ENCODE results near the gene PCYT1A. TPM values are rescaled to one million over a fixed set of nuclear protein-coding genes. Genes with fewer than 3 reads are reported as not detected.

Gene PCYT1A
- total RNA-seq, 1 experiment from 2014 or later, result 48.8 TPM

- Histone ChIP-seq H3K4me1 (ENCODE audit: low read length) (no peaks in the 10 kb centered on the region), H3K4me3 (ENCODE audit: low read length) (no peak overlapping the region), H3K36me3 (ENCODE audit: insufficient read depth, low read length) (no peaks in the 10 kb centered on the region), H3K4me2 (ENCODE audit: low read depth, low read length, poor library complexity, severe bottlenecking) (no peak overlapping the region), H3K27ac (ENCODE audit: low read length) (no peak overlapping the region), H4K20me1 (ENCODE audit: insufficient read depth, low read depth, low read length) (peaks cover 3% of the 10 kb centered on the region; the same call in 1 of the 2 replicates), H3K9me2 (replicated peaks; ENCODE audit: insufficient read depth, low read length) (no peaks in the 10 kb centered on the region), H3K79me2 (ENCODE audit: low read length) (no peaks in the 10 kb centered on the region), H2AFZ (ENCODE audit: low read length) (no peak overlapping the region), H3K9ac (ENCODE audit: low read length) (no peak overlapping the region), H3K9me3 (ENCODE audit: low read length) (no peaks in the 10 kb centered on the region), H3K27me3 (ENCODE audit: low read length) (no peaks in the 10 kb centered on the region)
- DNase-seq, result no peak
Measured at GRCh38 chr3:196227121-196227561, 60.4 kb downstream of the PCYT1A start.

DNA sequence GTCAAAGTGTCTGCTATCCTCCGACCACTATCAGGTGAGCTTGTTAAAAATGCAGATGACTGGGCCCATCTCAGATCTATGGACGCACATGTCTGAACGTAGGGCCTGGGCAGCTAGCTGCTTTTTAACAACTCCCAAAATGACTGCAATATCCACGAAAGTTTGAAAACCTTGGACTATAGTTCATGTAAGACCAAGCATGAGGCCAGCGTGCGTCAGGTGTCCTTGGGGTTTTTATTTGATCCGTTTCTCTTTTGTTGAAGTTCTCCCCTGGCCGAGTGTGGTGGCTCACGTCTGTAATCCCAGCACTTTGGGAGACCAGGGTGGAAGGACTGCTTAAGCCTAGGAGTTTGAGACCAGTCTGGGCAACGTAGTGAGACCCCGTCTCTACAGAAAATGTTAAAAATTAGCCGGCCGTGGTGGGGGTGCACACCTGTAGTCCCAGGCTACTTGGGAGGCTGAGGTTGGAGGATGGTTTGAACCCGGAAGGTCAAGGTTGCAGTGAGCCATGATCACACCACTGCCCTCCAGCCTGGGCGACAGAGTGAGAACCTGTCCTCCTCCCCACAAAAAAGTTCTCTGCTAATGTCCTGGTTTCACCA is 61.7 kb downstream of the PCYT1A start:
- H3K9ac ChIP-seq (ENCODE audit: low read length), result no peak overlapping the region
- H3K4me3 ChIP-seq (ENCODE audit: low read length), result no peak overlapping the region
- no peaks in the 10 kb centered on the region for H3K9me3 ChIP-seq (ENCODE audit: low read length)

GRCh38 chr3:196225086-196225485 is 62.4 kb downstream of the PCYT1A start:
- Histone ChIP-seq H3K4me3 (ENCODE audit: low read length) (no peak overlapping the region), H3K9ac (ENCODE audit: low read length) (no peak overlapping the region), H3K79me2 (ENCODE audit: low read length) (no peaks in the 10 kb centered on the region), H3K9me2 (replicated peaks; ENCODE audit: insufficient read depth, low read length) (no peaks in the 10 kb centered on the region), H3K4me1 (ENCODE audit: low read length) (no peaks in the 10 kb centered on the region), H3K36me3 (ENCODE audit: insufficient read depth, low read length) (no peaks in the 10 kb centered on the region), H4K20me1 (ENCODE audit: insufficient read depth, low read depth, low read length) (no peaks in the 10 kb centered on the region), H3K4me2 (ENCODE audit: low read depth, low read length, poor library complexity, severe bottlenecking) (no peak overlapping the region), H3K27ac (ENCODE audit: low read length) (no peak overlapping the region), H3K27me3 (ENCODE audit: low read length) (no peaks in the 10 kb centered on the region), H3K9me3 (ENCODE audit: low read length) (no peaks in the 10 kb centered on the region), H2AFZ (ENCODE audit: low read length) (no peak overlapping the region)
- no peak for DNase-seq

More for the DNA sequence above, 61.7 kb downstream of the PCYT1A start:
- no peaks in the 10 kb centered on the region for H3K27me3 ChIP-seq (ENCODE audit: low read length)
- no peaks in the 10 kb centered on the region for H3K79me2 ChIP-seq (ENCODE audit: low read length)
- no peaks in the 10 kb centered on the region for H4K20me1 ChIP-seq (ENCODE audit: insufficient read depth, low read depth, low read length)
- H3K9me2 ChIP-seq (replicated peaks; ENCODE audit: insufficient read depth, low read length), result no peaks in the 10 kb centered on the region
- no peak for DNase-seq
- H3K27ac ChIP-seq (ENCODE audit: low read length), result no peak overlapping the region
- H3K4me2 ChIP-seq (ENCODE audit: low read depth, low read length, poor library complexity, severe bottlenecking), result no peak overlapping the region
- no peaks in the 10 kb centered on the region for H3K36me3 ChIP-seq (ENCODE audit: insufficient read depth, low read length)
- no peaks in the 10 kb centered on the region for H3K4me1 ChIP-seq (ENCODE audit: low read length)
- no peak overlapping the region for H2AFZ ChIP-seq (ENCODE audit: low read length)

DNA sequence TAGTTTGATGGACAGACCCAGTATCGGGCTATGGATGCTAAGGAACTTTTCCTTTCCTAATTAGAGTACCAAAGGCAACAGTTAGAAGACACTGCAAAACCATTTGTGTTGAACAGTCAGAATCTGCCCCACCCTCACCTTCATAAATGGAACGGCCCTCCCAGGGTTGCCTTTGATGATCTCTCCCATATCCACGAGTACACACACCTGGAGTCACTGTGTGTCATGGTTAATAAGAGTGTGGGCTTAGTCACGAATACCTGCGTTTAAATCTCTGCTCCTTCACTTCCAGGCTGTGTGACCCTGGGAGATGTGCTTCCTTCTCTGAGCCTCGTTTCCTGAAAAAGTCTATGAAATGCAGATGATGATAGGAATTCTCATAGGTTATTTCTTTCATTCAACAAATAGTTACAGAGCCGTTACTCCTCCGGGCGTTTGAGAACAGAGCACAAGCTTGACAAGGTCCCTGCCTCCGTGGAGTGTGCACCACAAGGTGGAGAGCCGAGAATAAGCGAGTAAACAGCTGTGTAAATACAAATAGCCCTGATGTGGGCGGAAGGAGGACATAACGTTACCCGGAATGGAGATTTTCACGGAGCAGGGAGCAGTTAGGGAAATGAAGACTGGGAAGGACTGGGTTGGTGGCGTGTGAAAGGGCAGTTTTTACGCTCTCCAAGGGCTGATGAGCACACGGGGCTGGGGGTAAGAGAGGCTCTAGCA is 64.5 kb downstream of the PCYT1A start:
- Histone ChIP-seq H3K4me1 (ENCODE audit: low read length) (peaks cover 9% of the 10 kb centered on the region), H3K27ac (ENCODE audit: low read length) (no peak overlapping the region), H2AFZ (ENCODE audit: low read length) (no peak overlapping the region)

GRCh38 chr3:196220991-196221390 is 66.5 kb downstream of the PCYT1A start:
- H3K9ac ChIP-seq (ENCODE audit: low read length), result no peak overlapping the region

More for the DNA sequence above, 64.5 kb downstream of the PCYT1A start:
- no peak for DNase-seq
- Histone ChIP-seq H3K27me3 (ENCODE audit: low read length) (no peaks in the 10 kb centered on the region), H3K9me2 (replicated peaks; ENCODE audit: insufficient read depth, low read length) (no peaks in the 10 kb centered on the region), H4K20me1 (ENCODE audit: insufficient read depth, low read depth, low read length) (no peaks in the 10 kb centered on the region), H3K9ac (ENCODE audit: low read length) (no peak overlapping the region), H3K79me2 (ENCODE audit: low read length) (no peaks in the 10 kb centered on the region), H3K4me3 (ENCODE audit: low read length) (no peak overlapping the region), H3K4me2 (ENCODE audit: low read depth, low read length, poor library complexity, severe bottlenecking) (no peak overlapping the region), H3K9me3 (ENCODE audit: low read length) (no peaks in the 10 kb centered on the region), H3K36me3 (ENCODE audit: insufficient read depth, low read length) (no peaks in the 10 kb centered on the region)

GRCh38 chr3:196220587-196220986 is 66.9 kb downstream of the PCYT1A start:
- H3K79me2 ChIP-seq (ENCODE audit: low read length), result no peaks in the 10 kb centered on the region
- H3K9me3 ChIP-seq (ENCODE audit: low read length), result no peaks in the 10 kb centered on the region
- H3K27me3 ChIP-seq (ENCODE audit: low read length), result no peaks in the 10 kb centered on the region
- H4K20me1 ChIP-seq (ENCODE audit: insufficient read depth, low read depth, low read length), result no peaks in the 10 kb centered on the region
- DNase-seq, result no peak
- no peaks in the 10 kb centered on the region for H3K9me2 ChIP-seq (replicated peaks; ENCODE audit: insufficient read depth, low read length)
- H3K36me3 ChIP-seq (ENCODE audit: insufficient read depth, low read length), result no peaks in the 10 kb centered on the region
- H3K4me3 ChIP-seq (ENCODE audit: low read length), result no peak overlapping the region
- no peak overlapping the region for H3K27ac ChIP-seq (ENCODE audit: low read length)
- no peak overlapping the region for H2AFZ ChIP-seq (ENCODE audit: low read length)
- peaks cover 9% of the 10 kb centered on the region for H3K4me1 ChIP-seq (ENCODE audit: low read length)
- H3K4me2 ChIP-seq (ENCODE audit: low read depth, low read length, poor library complexity, severe bottlenecking), result no peak overlapping the region
- no peak overlapping the region for H3K9ac ChIP-seq (ENCODE audit: low read length)

More at GRCh38 chr3:196220991-196221390, 66.5 kb downstream of the PCYT1A start:
- Histone ChIP-seq H3K9me2 (replicated peaks; ENCODE audit: insufficient read depth, low read length) (no peaks in the 10 kb centered on the region), H4K20me1 (ENCODE audit: insufficient read depth, low read depth, low read length) (no peaks in the 10 kb centered on the region), H3K4me2 (ENCODE audit: low read depth, low read length, poor library complexity, severe bottlenecking) (no peak overlapping the region), H3K36me3 (ENCODE audit: insufficient read depth, low read length) (no peaks in the 10 kb centered on the region), H3K27ac (ENCODE audit: low read length) (no peak overlapping the region), H3K9me3 (ENCODE audit: low read length) (no peaks in the 10 kb centered on the region), H3K27me3 (ENCODE audit: low read length) (no peaks in the 10 kb centered on the region), H3K79me2 (ENCODE audit: low read length) (no peaks in the 10 kb centered on the region), H2AFZ (ENCODE audit: low read length) (no peak overlapping the region), H3K4me1 (ENCODE audit: low read length) (peaks cover 9% of the 10 kb centered on the region), H3K4me3 (ENCODE audit: low read length) (no peak overlapping the region)
- DNase-seq, result no peak

- Histone ChIP-seq H3K79me2 (ENCODE audit: low read length) (no peaks in the 10 kb centered on the region), H3K9ac (ENCODE audit: low read length) (peak overlapping the region; percentile 12; the same call in 1 of the 2 replicates), H3K9me2 (replicated peaks; ENCODE audit: insufficient read depth, low read length) (no peaks in the 10 kb centered on the region), H3K36me3 (ENCODE audit: insufficient read depth, low read length) (no peaks in the 10 kb centered on the region), H4K20me1 (ENCODE audit: insufficient read depth, low read depth, low read length) (no peaks in the 10 kb centered on the region), H3K27me3 (ENCODE audit: low read length) (no peaks in the 10 kb centered on the region), H3K4me2 (ENCODE audit: low read depth, low read length, poor library complexity, severe bottlenecking) (peak overlapping the region; percentile 66), H3K4me3 (ENCODE audit: low read length) (no peak overlapping the region), H2AFZ (ENCODE audit: low read length) (no peak overlapping the region), H3K9me3 (ENCODE audit: low read length) (no peaks in the 10 kb centered on the region), H3K27ac (ENCODE audit: low read length) (no peak overlapping the region), H3K4me1 (ENCODE audit: low read length) (peaks cover 9% of the 10 kb centered on the region)
- DNase-seq, result no peak
Measured at GRCh38 chr3:196219970-196220311, 67.6 kb downstream of the PCYT1A start.

DNA sequence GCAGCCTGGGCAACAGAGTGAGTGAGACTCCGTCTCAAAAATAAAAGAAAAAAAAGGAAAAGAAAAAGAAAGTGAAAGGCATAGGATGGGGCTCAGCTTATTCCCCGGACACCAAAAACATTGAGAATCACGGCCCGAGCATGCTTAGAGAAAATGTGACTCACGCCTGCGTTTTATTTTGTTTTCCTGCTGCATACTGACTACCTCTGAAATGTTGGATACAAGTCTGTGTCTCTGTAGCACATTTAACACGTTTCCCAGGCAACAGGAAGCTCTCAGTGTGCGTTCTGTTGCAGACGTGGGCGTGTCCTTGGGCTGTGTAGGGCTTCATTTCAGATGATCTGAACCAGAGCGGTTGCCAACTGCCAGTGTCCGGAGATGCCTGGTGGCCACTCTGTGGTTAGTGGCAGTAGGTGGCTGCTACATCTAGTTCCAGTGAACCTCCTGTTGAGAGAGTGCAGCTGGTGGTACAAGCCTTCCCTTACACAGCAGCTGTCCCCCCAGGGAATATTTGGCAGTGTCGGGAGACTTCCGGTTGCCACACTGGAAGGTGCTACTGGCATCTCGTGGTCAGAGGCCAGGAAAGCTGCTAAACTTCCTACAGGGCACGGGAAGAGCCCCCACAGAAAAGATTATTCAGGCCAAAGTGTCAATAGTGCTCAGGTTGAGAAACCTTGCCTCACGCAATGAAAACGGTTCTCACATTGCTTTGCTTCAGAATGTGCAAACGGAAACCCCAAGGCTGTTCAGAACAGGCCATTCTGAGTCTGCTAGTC is 68.1 kb downstream of the PCYT1A start:
- Histone ChIP-seq H3K4me2 (ENCODE audit: low read depth, low read length, poor library complexity, severe bottlenecking) (peak overlapping the region; percentile 66), H3K27me3 (ENCODE audit: low read length) (no peaks in the 10 kb centered on the region), H3K9me2 (replicated peaks; ENCODE audit: insufficient read depth, low read length) (no peaks in the 10 kb centered on the region), H3K9me3 (ENCODE audit: low read length) (no peaks in the 10 kb centered on the region), H3K9ac (ENCODE audit: low read length) (peak overlapping the region; percentile 12; the same call in 1 of the 2 replicates), H3K4me1 (ENCODE audit: low read length) (peaks cover 9% of the 10 kb centered on the region), H3K4me3 (ENCODE audit: low read length) (peak overlapping the region; percentile 41; the same call in 1 of the 2 replicates), H3K79me2 (ENCODE audit: low read length) (no peaks in the 10 kb centered on the region), H4K20me1 (ENCODE audit: insufficient read depth, low read depth, low read length) (no peaks in the 10 kb centered on the region), H2AFZ (ENCODE audit: low read length) (peak overlapping the region; percentile 19; the same call in 1 of the 2 replicates), H3K27ac (ENCODE audit: low read length) (no peak overlapping the region), H3K36me3 (ENCODE audit: insufficient read depth, low read length) (no peaks in the 10 kb centered on the region)
- peak; percentile 76 for DNase-seq
